PC-3 (cell line): ENCODE results near the gene OXNAD1.

Experiments used
- EZH2 ChIP-seq: fragments of 300-600 bp; sonication (generic); IDR thresholded peaks from one replicate; pipeline ENCODE4 v1.6.1; 2017; ENCODE audit warnings: antibody characterized with exemption, mild to moderate bottlenecking, low read length; ENCODE audit not compliant: unreplicated experiment
- EZH2phosphoT487 ChIP-seq: fragments of 300-600 bp; sonication (generic); IDR thresholded peaks from 2 replicates; pipeline ENCODE4 v1.6.1; 2018; ENCODE audit warnings: mild to moderate bottlenecking, antibody characterized with exemption, low read length, borderline replicate concordance
- TF ChIP-seq, protein P1 (sequence below): fragments of 300-600 bp; sonication (generic); conservative IDR thresholded peaks from 2 replicates; pipeline ENCODE4 v1.5.1; 2017; ENCODE audit warnings: antibody characterized with exemption, low read depth, mild to moderate bottlenecking, low read length

DNA sequence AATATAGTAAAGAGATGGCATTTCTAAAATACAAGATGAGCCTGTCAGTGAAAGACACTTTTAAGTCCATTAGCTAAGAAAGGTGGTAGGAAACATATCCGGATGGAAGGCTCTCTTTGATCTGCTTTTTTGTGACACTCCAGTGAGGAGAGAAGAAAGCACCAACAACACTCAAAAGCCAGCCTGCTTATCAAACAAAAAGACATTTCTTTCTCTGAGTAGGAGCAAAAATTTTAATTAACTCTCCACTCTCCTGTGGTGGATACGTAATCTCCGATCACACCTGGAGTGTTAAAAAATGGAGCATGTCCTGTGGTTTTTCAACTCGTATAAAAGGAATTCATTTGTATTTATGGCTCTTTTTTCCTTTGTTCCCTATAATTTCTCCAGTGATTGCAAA lies 65.3 kb downstream of the OXNAD1 start:
- TF ChIP-seq, protein P1, sequence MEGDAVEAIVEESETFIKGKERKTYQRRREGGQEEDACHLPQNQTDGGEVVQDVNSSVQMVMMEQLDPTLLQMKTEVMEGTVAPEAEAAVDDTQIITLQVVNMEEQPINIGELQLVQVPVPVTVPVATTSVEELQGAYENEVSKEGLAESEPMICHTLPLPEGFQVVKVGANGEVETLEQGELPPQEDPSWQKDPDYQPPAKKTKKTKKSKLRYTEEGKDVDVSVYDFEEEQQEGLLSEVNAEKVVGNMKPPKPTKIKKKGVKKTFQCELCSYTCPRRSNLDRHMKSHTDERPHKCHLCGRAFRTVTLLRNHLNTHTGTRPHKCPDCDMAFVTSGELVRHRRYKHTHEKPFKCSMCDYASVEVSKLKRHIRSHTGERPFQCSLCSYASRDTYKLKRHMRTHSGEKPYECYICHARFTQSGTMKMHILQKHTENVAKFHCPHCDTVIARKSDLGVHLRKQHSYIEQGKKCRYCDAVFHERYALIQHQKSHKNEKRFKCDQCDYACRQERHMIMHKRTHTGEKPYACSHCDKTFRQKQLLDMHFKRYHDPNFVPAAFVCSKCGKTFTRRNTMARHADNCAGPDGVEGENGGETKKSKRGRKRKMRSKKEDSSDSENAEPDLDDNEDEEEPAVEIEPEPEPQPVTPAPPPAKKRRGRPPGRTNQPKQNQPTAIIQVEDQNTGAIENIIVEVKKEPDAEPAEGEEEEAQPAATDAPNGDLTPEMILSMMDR, result no peak
- TF ChIP-seq EZH2, result no peak
- TF ChIP-seq EZH2phosphoT487, result no peak
